ENCODE results near the gene SLC30A7.

DNA sequence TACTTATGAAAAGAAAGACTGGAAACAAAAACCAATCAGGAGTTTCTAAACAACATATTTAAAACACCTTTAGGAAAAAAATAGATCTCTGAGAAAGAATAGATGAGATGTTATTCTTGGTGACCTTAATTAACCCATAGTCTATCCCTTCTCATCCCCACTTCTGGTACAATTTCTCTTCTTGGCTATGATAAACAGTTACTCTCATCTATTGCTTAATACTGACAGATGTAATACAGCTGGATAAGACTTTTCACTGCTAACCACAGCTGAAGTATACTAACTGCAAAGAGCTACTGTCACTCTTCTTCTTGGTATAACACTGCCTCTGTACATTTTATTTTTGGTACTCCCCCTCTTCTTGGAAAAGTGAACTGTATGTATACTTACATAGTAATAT is 16.5 kb upstream of the SLC30A7 start:
- TF ChIP-seq CTCF (IDR thresholded peaks at IDR 0.05) (no peak), POLR2A (IDR thresholded peaks at IDR 0.05) (no peak), POLR2AphosphoS5 (IDR thresholded peaks at IDR 0.05; ENCODE audit: insufficient read depth in 1 of 2, low read depth in 1 of 2) (no peak)
